ENCODE data around the gene LYPLA2. TPM values are rescaled to one million over a fixed set of nuclear protein-coding genes. Genes with fewer than 3 reads are reported as not detected.
A peak's percentile ranks its signal among the peaks of the same experiment; 100 is the strongest.
"Not testable (repeated sequence)": the region's sequence is repeated elsewhere in the genome, so short reads cannot be mapped to it uniquely, and the experiment has no call there.

LYPLA2 gene
- total and polyA plus RNA-seq, 2 donors: 15.8 to 40.6 TPM

- DNase-seq (ENCODE audit: extremely low spot score): no peak
- peaks cover 6% of the 10 kb centered on the region for H3K36me3 ChIP-seq (ENCODE audit: insufficient read depth)
- H3K4me1 ChIP-seq (ENCODE audit: insufficient read depth): no peaks in the 10 kb centered on the region
- H3K27ac ChIP-seq (ENCODE audit: low read depth): no peak overlapping the region
- no peak overlapping the region for H3K4me3 ChIP-seq (ENCODE audit: low read depth, low read length)
These were observed 26.0 kb downstream of the LYPLA2 start for GRCh38 chr1:23816906-23817305.

GRCh38 chr1:23817633-23818032 is 26.7 kb downstream of the LYPLA2 start:
- no peak for DNase-seq (ENCODE audit: extremely low spot score)

GRCh38 chr1:23823767-23824166 is 32.8 kb downstream of the LYPLA2 start:
- WGBS: 84% methylated on average over 7 of the region's 7 CpGs
- H3K36me3 ChIP-seq (ENCODE audit: insufficient read depth): no peaks in the 10 kb centered on the region
- H3K27ac ChIP-seq (ENCODE audit: low read depth): no peak overlapping the region
- H3K4me3 ChIP-seq (ENCODE audit: low read depth, low read length): no peak overlapping the region
- no peaks in the 10 kb centered on the region for H3K4me1 ChIP-seq (ENCODE audit: insufficient read depth)
- no peak for DNase-seq (ENCODE audit: extremely low spot score)

More at GRCh38 chr1:23817633-23818032, 26.7 kb downstream of the LYPLA2 start:
- peaks cover 6% of the 10 kb centered on the region for H3K36me3 ChIP-seq (ENCODE audit: insufficient read depth)
- WGBS: 86% methylated on average over 3 of the region's 3 CpGs
- no peaks in the 10 kb centered on the region for H3K4me1 ChIP-seq (ENCODE audit: insufficient read depth)
- H3K27ac ChIP-seq (ENCODE audit: low read depth): no peak overlapping the region
- no peak overlapping the region for H3K4me3 ChIP-seq (ENCODE audit: low read depth, low read length)

- Histone ChIP-seq H3K27ac (ENCODE audit: low read depth) (peak overlapping the region; percentile 89), H3K4me1 (ENCODE audit: insufficient read depth) (no peaks in the 10 kb centered on the region), H3K36me3 (ENCODE audit: insufficient read depth) (no peaks in the 10 kb centered on the region), H3K4me3 (ENCODE audit: low read depth, low read length) (peak overlapping the region; percentile 68)
- DNase-seq (ENCODE audit: extremely low spot score): no peak
- WGBS: 2% methylated on average over 8 of the region's 8 CpGs
These were observed 33.7 kb downstream of the LYPLA2 start for GRCh38 chr1:23824711-23825075.

- WGBS: under 1% methylated on average over 42 of the region's 42 CpGs
- DNase-seq (ENCODE audit: extremely low spot score): peak; percentile 83
- no peaks in the 10 kb centered on the region for H3K4me1 ChIP-seq (ENCODE audit: insufficient read depth)
These were observed 34.3 kb downstream of the LYPLA2 start, which contains the start of gene HMGCL for GRCh38 chr1:23825076-23825761. Gene HMGCL, minus strand, starts transcription at chr1:23825429. Its CDS starts 14 bp downstream, at chr1:23825415.

GRCh38 chr1:23825762-23826522 is 35.0 kb downstream of the LYPLA2 start:
- WGBS: 64% methylated on average over 24 of the region's 24 CpGs
- H3K27ac ChIP-seq (ENCODE audit: low read depth): no peak overlapping the region
- no peaks in the 10 kb centered on the region for H3K36me3 ChIP-seq (ENCODE audit: insufficient read depth)
- peak overlapping the region; percentile 68 for H3K4me3 ChIP-seq (ENCODE audit: low read depth, low read length)
- DNase-seq (ENCODE audit: extremely low spot score): no peak
- no peaks in the 10 kb centered on the region for H3K4me1 ChIP-seq (ENCODE audit: insufficient read depth)

More at GRCh38 chr1:23825076-23825761, 34.3 kb downstream of the LYPLA2 start, which contains the start of gene HMGCL:
- Histone ChIP-seq H3K27ac (ENCODE audit: low read depth) (peak within 1 kb of the TSS; percentile 89), H3K36me3 (ENCODE audit: insufficient read depth) (no peaks in the 10 kb centered on the region), H3K4me3 (ENCODE audit: low read depth, low read length) (peak within 1 kb of the TSS; percentile 68)

GRCh38 chr1:23826590-23826989 is 35.6 kb downstream of the LYPLA2 start:
- H3K4me3 ChIP-seq (ENCODE audit: low read depth, low read length); H3K4me1 ChIP-seq (ENCODE audit: insufficient read depth): not testable (repeated sequence)
- WGBS: 97% methylated on average over 13 of the region's 13 CpGs

GRCh38 chr1:23827717-23828116 is 36.8 kb downstream of the LYPLA2 start:
- Histone ChIP-seq H3K4me1 (ENCODE audit: insufficient read depth) (no peaks in the 10 kb centered on the region), H3K27ac (ENCODE audit: low read depth) (no peak overlapping the region), H3K36me3 (ENCODE audit: insufficient read depth) (no peaks in the 10 kb centered on the region), H3K4me3 (ENCODE audit: low read depth, low read length) (no peak overlapping the region)
- WGBS: 86% methylated on average over 1 of the region's 1 CpG
- DNase-seq (ENCODE audit: extremely low spot score): no peak

More at GRCh38 chr1:23826590-23826989, 35.6 kb downstream of the LYPLA2 start:
- H3K36me3 ChIP-seq (ENCODE audit: insufficient read depth); DNase-seq (ENCODE audit: extremely low spot score); H3K27ac ChIP-seq (ENCODE audit: low read depth): not testable (repeated sequence)

- not testable (repeated sequence) for DNase-seq (ENCODE audit: extremely low spot score); H3K4me1 ChIP-seq (ENCODE audit: insufficient read depth); H3K36me3 ChIP-seq (ENCODE audit: insufficient read depth); H3K27ac ChIP-seq (ENCODE audit: low read depth); H3K4me3 ChIP-seq (ENCODE audit: low read depth, low read length)
- 78% methylated on average over 6 of the region's 6 CpGs for WGBS
These were observed 43.2 kb downstream of the LYPLA2 start for GRCh38 chr1:23834156-23834555.

- Histone ChIP-seq H3K4me3 (ENCODE audit: low read depth, low read length) (no peak overlapping the region), H3K36me3 (ENCODE audit: insufficient read depth) (no peaks in the 10 kb centered on the region), H3K27ac (ENCODE audit: low read depth) (no peak overlapping the region), H3K4me1 (ENCODE audit: insufficient read depth) (peaks cover 2% of the 10 kb centered on the region)
- 80% methylated on average over 3 of the region's 3 CpGs for WGBS
- DNase-seq (ENCODE audit: extremely low spot score): no peak
These were observed 45.1 kb downstream of the LYPLA2 start for GRCh38 chr1:23836037-23836436.

GRCh38 chr1:23837908-23838307 is 47.0 kb downstream of the LYPLA2 start:
- H3K4me1 ChIP-seq (ENCODE audit: insufficient read depth): peaks cover 2% of the 10 kb centered on the region
- H3K4me3 ChIP-seq (ENCODE audit: low read depth, low read length): no peak overlapping the region
- WGBS: 17% methylated on average over 13 of the region's 13 CpGs
- DNase-seq (ENCODE audit: extremely low spot score): no peak
- H3K36me3 ChIP-seq (ENCODE audit: insufficient read depth): no peaks in the 10 kb centered on the region
- H3K27ac ChIP-seq (ENCODE audit: low read depth): no peak overlapping the region

GRCh38 chr1:23838401-23838866 is 47.5 kb downstream of the LYPLA2 start:
- H3K4me3 ChIP-seq (ENCODE audit: low read depth, low read length): peak overlapping the region; percentile 21
- no peak overlapping the region for H3K27ac ChIP-seq (ENCODE audit: low read depth)
- peaks cover 2% of the 10 kb centered on the region for H3K4me1 ChIP-seq (ENCODE audit: insufficient read depth)
- no peaks in the 10 kb centered on the region for H3K36me3 ChIP-seq (ENCODE audit: insufficient read depth)
- DNase-seq (ENCODE audit: extremely low spot score): no peak
- under 1% methylated on average over 21 of the region's 21 CpGs for WGBS

GRCh38 chr1:23843644-23844043 is 52.7 kb downstream of the LYPLA2 start:
- H3K4me1 ChIP-seq (ENCODE audit: insufficient read depth): no peaks in the 10 kb centered on the region
- 87% methylated on average over 5 of the region's 5 CpGs for WGBS
- H3K27ac ChIP-seq (ENCODE audit: low read depth): no peak overlapping the region
- no peak overlapping the region for H3K4me3 ChIP-seq (ENCODE audit: low read depth, low read length)
- H3K36me3 ChIP-seq (ENCODE audit: insufficient read depth): peaks cover 2% of the 10 kb centered on the region
- DNase-seq (ENCODE audit: extremely low spot score): no peak

All from urinary bladder (tissue), 4 donors.